Colonic mucosa (tissue), 4 donors: Measurements from ENCODE around the gene SAMD4A. TPM values are rescaled to one million over a fixed set of nuclear protein-coding genes. Genes with fewer than 3 reads are reported as not detected.

Source experiments
- DNase-seq: peaks from one replicate; pipeline ENCODE4 v3.0.0-alpha.2; 2020
- H3K27ac ChIP-seq: fragments of 200-600 bp; one replicate; pipeline ENCODE4 v1.8.0; 2021
- H3K27me3 ChIP-seq: fragments of 200-600 bp; one replicate; pipeline ENCODE4 v1.8.0; 2021
- H3K36me3 ChIP-seq: fragments of 200-600 bp; one replicate; pipeline ENCODE4 v1.8.0; 2021
- H3K4me1 ChIP-seq: fragments of 200-600 bp; one replicate; pipeline ENCODE4 v1.8.0; 2021; ENCODE audit warnings: mild to moderate bottlenecking
- H3K4me3 ChIP-seq: fragments of 200-600 bp; one replicate; pipeline ENCODE4 v1.8.0; 2021
- H3K9ac ChIP-seq, 2 donors: one replicate each; pipeline ENCODE4 v1.7.0; 2013; ENCODE audit warnings: control low read depth in 2 of 2, low read depth in 2 of 2, low read length in 2 of 2
- H3K9me3 ChIP-seq: fragments of 200-600 bp; one replicate; pipeline ENCODE4 v1.8.0; 2021
- CTCF ChIP-seq: fragments of 200-600 bp; IDR thresholded peaks from one replicate; pipeline ENCODE4 v1.8.0; 2022; ENCODE audit warnings: antibody characterized with exemption, mild to moderate bottlenecking
- intact Hi-C: fragments of 100-400 bp; cut with DNase I; formaldehyde crosslinking; loops from one replicate; pipeline ENCODE4 v1.14.1; 2022
- total RNA-seq, 2 donors: library from RNA; stranded (reverse); fragmentation: NEBNext Ultra II Directional in 1 of 2; extraction: Animal tissue kit (Norgen Biotek cat#: 25700) in 1 of 2; gene quantifications; one replicate each; pipeline ENCODE4 v1.2.1, GENCODE V29; 2021
- donor health status: healthy.
- donor health status: DM: no; HTN: no; CAD: no.
- donor health status: DM: no; HTN: no; CAD: no.

The SAMD4A gene
- total RNA-seq, 2 donors from 2014 or later: 5.6 to 31.3 TPM

GRCh38 chr14:54638135-54638446 is 71.2 kb downstream of the SAMD4A start:
- Histone ChIP-seq H3K27ac (no peak overlapping the region), H3K9me3 (no peaks in the 10 kb centered on the region), H3K4me1 (no peaks in the 10 kb centered on the region), H3K4me3 (no peak overlapping the region), H3K36me3 (no peaks in the 10 kb centered on the region), H3K27me3 (no peaks in the 10 kb centered on the region), H3K9ac (no peak overlapping the region)
- no peak for TF ChIP-seq CTCF
- no peak for DNase-seq
- intact Hi-C loops: no loop called here

- Histone ChIP-seq H3K36me3 (no peaks in the 10 kb centered on the region), H3K27ac (no peak overlapping the region), H3K4me3 (no peak overlapping the region), H3K27me3 (no peaks in the 10 kb centered on the region), H3K9ac (no peak overlapping the region), H3K9me3 (no peaks in the 10 kb centered on the region), H3K4me1 (no peaks in the 10 kb centered on the region)
- intact Hi-C loops: no loop called here
- no peak for TF ChIP-seq CTCF
- DNase-seq: no peak
Measured at GRCh38 chr14:54639611-54640010, 72.7 kb downstream of the SAMD4A start.

DNA sequence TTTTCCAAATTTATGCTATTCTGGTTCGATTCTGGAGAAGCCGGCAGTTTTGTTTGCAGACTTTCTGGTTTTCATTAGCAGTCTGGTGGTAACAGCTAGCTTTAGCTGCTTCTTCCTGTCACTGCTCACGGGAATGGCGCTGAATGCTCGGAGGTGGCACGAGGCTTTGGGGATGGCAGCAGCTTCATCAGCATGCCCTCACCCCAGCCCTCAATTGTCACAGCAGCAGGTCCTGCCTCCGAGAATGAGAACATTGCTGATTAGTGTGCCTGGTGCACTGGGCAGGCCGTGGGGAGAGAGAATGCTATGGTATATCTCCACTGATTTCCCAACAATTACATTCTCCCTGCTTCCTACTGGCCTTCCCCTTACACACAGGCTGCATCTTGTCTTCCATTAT is 73.6 kb downstream of the SAMD4A start:
- Histone ChIP-seq H3K4me3 (no peak overlapping the region), H3K36me3 (no peaks in the 10 kb centered on the region), H3K4me1 (no peaks in the 10 kb centered on the region), H3K9ac (no peak overlapping the region), H3K27ac (no peak overlapping the region), H3K27me3 (no peaks in the 10 kb centered on the region), H3K9me3 (no peaks in the 10 kb centered on the region)
- DNase-seq: no peak
- TF ChIP-seq CTCF: no peak
- intact Hi-C loops: no loop called here

DNA sequence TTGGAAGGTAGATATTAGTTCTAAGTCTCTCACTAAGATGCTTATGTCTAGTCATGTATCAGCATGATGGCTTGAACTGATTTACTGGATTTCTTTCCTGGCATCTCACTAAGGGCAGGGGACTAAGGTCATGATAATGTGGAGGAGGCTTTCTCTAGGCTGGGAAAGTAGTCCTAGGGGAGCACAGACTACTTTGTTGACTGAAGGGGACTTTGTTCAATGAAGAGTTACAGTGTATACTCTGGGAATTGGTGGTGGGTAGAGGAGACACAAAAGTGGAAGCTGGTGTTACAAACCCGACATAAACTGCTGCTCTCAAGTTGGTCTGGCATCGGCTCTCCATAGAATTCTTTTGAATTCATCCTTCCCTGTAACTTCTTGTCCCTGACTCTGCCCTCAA is 75.2 kb downstream of the SAMD4A start:
- Histone ChIP-seq H3K4me3 (no peak overlapping the region), H3K27ac (no peak overlapping the region), H3K4me1 (no peaks in the 10 kb centered on the region), H3K36me3 (no peaks in the 10 kb centered on the region), H3K27me3 (no peaks in the 10 kb centered on the region), H3K9me3 (no peaks in the 10 kb centered on the region), H3K9ac (no peak overlapping the region)
- intact Hi-C loops: no loop called here
- DNase-seq: no peak
- no peak for TF ChIP-seq CTCF

GRCh38 chr14:54642801-54643695 is 76.1 kb downstream of the SAMD4A start:
- DNase-seq: no peak
- intact Hi-C loops: no loop called here
- H3K27me3 ChIP-seq: no peaks in the 10 kb centered on the region
- H3K36me3 ChIP-seq: no peaks in the 10 kb centered on the region
- no peaks in the 10 kb centered on the region for H3K9me3 ChIP-seq
- no peak overlapping the region for H3K9ac ChIP-seq
- no peak overlapping the region for H3K27ac ChIP-seq
- no peaks in the 10 kb centered on the region for H3K4me1 ChIP-seq
- no peak overlapping the region for H3K4me3 ChIP-seq
- TF ChIP-seq CTCF: no peak
